Ovary (tissue), 3 donors: ENCODE data around the gene COX19.

Experiments used
- CTCF ChIP-seq, 3 donors: fragments of 450-650 bp in 2 of 3; fragments of 200-600 bp in 1 of 3; IDR thresholded peaks; one replicate each; pipeline versions ENCODE4 v1.5.1 to v1.8.0; 2016 to 2022; ENCODE audit warnings: antibody characterized with exemption in 3 of 3, mild to moderate bottlenecking in 1 of 3
- EP300 ChIP-seq: sonication (generic); formaldehyde crosslinking; IDR thresholded peaks from one replicate; pipeline ENCODE4 v1.6.1; 2017; ENCODE audit warnings: antibody characterized with exemption
- POLR2A ChIP-seq: fragments of 450-650 bp; IDR thresholded peaks from one replicate; pipeline ENCODE4 v1.6.1; 2017; ENCODE audit warnings: antibody characterized with exemption, mild to moderate bottlenecking, moderate library complexity
- donor health status: DM: no; HTN: no; CAD: no.

- TF ChIP-seq CTCF (IDR thresholded peaks at IDR 0.05) = no peak
- no peak for TF ChIP-seq EP300
- TF ChIP-seq POLR2A = no peak
These were observed 43.3 kb downstream of the COX19 start for GRCh38 chr7:931871-932650.
